ENCODE measurements around the gene BTBD2. TPM values are rescaled to one million over a fixed set of nuclear protein-coding genes. Genes with fewer than 3 reads are reported as not detected.

BTBD2 gene
- polyA plus RNA-seq, 1 donor (not counting 4 experiments of a cell fraction or from before 2014, with no cell fraction given) = 22.3 TPM

- Histone ChIP-seq H3K9me1 (ENCODE audit: control insufficient read depth, extremely low read depth, insufficient read depth, low read length) (no peaks in the 10 kb centered on the region), H3K36me3 (ENCODE audit: control insufficient read depth in 2 of 2, extremely low read depth in 1 of 2, insufficient read depth in 2 of 2, low read length in 2 of 2) (no peaks in the 10 kb centered on the region), H3K9ac (ENCODE audit: control insufficient read depth, extremely low read depth, insufficient read depth, low read length) (no peak overlapping the region), H3K79me2 (ENCODE audit: control insufficient read depth, insufficient read depth, low read length) (no peaks in the 10 kb centered on the region), H3K4me2 (ENCODE audit: control insufficient read depth, extremely low read depth, insufficient read depth, low read depth, low read length) (no peak overlapping the region), H3K4me1 (ENCODE audit: control insufficient read depth, extremely low read depth, insufficient read depth, low read length) (peaks cover 26% of the 10 kb centered on the region), H4K20me1 (ENCODE audit: control insufficient read depth, extremely low read depth, insufficient read depth, low read length) (no peaks in the 10 kb centered on the region), H2AFZ (ENCODE audit: control insufficient read depth, low read length) (no peak overlapping the region), H3K27me3 (ENCODE audit: control insufficient read depth, extremely low read depth, insufficient read depth, low read length) (no peaks in the 10 kb centered on the region), H3K9me3 (ENCODE audit: control insufficient read depth, low read depth, low read length) (no peaks in the 10 kb centered on the region), H3K4me3 (ENCODE audit: control insufficient read depth in 2 of 3, extremely low read depth in 1 of 3, insufficient read depth in 2 of 3, low read depth in 1 of 3, low read length in 3 of 3) (no peak overlapping the region), H3K27ac (ENCODE audit: control insufficient read depth, insufficient read depth, low read length) (no peak overlapping the region)
- DNase-seq (ENCODE audit: low read depth, low spot score) = no peak
- no peak for TF ChIP-seq CTCF (optimal IDR thresholded peaks at IDR 0.05 in 1 of 3, IDR thresholded peaks at IDR 0.05 in 1 of 3, conservative IDR thresholded peaks at IDR 0.05 in 1 of 3; ENCODE audit: extremely low read depth in 1 of 3, insufficient read depth in 2 of 3, low read length in 3 of 3)
- no peak for TF ChIP-seq EZH2 (IDR thresholded peaks at IDR 0.05; ENCODE audit: low read length)
- FAIRE-seq = no peak
- dilution Hi-C loops (cut with MboI; ENCODE audit: extremely low pct_ligation_motif_present, low sequenced_read_pairs) = no loop called here
Measured at GRCh38 chr19:2064395-2064787, 48.9 kb upstream of the BTBD2 start.

DNA sequence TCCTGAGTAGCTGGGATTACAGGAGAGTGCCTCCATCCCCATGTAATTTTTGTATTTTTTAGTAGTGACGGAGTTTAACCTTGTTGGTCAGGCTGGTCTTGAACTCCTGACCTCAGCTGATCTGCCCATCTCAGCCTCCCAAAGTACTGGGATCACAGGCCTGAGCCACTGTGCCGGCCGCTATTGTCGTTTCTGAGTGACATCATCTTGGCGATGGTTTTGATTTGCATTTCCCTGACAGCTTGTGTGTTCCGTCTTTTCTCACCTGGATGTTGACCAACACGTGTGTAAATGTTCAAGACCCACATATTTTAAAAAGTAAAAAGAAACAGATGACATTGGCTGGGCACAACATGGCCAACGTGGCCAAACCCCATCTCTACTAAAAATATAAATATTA, 48.3 kb upstream of the BTBD2 start:
- dilution Hi-C loops (cut with MboI; ENCODE audit: extremely low pct_ligation_motif_present, low sequenced_read_pairs) = no loop called here
- Histone ChIP-seq H4K20me1 (ENCODE audit: control insufficient read depth, extremely low read depth, insufficient read depth, low read length) (no peaks in the 10 kb centered on the region), H3K9me3 (ENCODE audit: control insufficient read depth, low read depth, low read length) (no peaks in the 10 kb centered on the region), H3K4me1 (ENCODE audit: control insufficient read depth, extremely low read depth, insufficient read depth, low read length) (peaks cover 31% of the 10 kb centered on the region), H3K9me1 (ENCODE audit: control insufficient read depth, extremely low read depth, insufficient read depth, low read length) (no peaks in the 10 kb centered on the region), H3K79me2 (ENCODE audit: control insufficient read depth, insufficient read depth, low read length) (no peaks in the 10 kb centered on the region), H3K27ac (ENCODE audit: control insufficient read depth, insufficient read depth, low read length) (no peak overlapping the region), H2AFZ (ENCODE audit: control insufficient read depth, low read length) (no peak overlapping the region), H3K27me3 (ENCODE audit: control insufficient read depth, extremely low read depth, insufficient read depth, low read length) (no peaks in the 10 kb centered on the region), H3K4me3 (ENCODE audit: control insufficient read depth in 2 of 3, extremely low read depth in 1 of 3, insufficient read depth in 2 of 3, low read depth in 1 of 3, low read length in 3 of 3) (no peak overlapping the region), H3K9ac (ENCODE audit: control insufficient read depth, extremely low read depth, insufficient read depth, low read length) (no peak overlapping the region), H3K4me2 (ENCODE audit: control insufficient read depth, extremely low read depth, insufficient read depth, low read depth, low read length) (no peak overlapping the region), H3K36me3 (ENCODE audit: control insufficient read depth in 2 of 2, extremely low read depth in 1 of 2, insufficient read depth in 2 of 2, low read length in 2 of 2) (no peaks in the 10 kb centered on the region)
- DNase-seq (ENCODE audit: low read depth, low spot score) (no peak), FAIRE-seq (no peak)
- TF ChIP-seq EZH2 (IDR thresholded peaks at IDR 0.05; ENCODE audit: low read length) (no peak), CTCF (optimal IDR thresholded peaks at IDR 0.05 in 1 of 3, IDR thresholded peaks at IDR 0.05 in 1 of 3, conservative IDR thresholded peaks at IDR 0.05 in 1 of 3; ENCODE audit: extremely low read depth in 1 of 3, insufficient read depth in 2 of 3, low read length in 3 of 3) (no peak)
